WTC11 (cell line): ENCODE measurements around the gene SKI. TPM values are rescaled to one million over a fixed set of nuclear protein-coding genes. Genes with fewer than 3 reads are reported as not detected.

ENCODE experiments used
- ATAC-seq: fragments of 200-7000 bp; cut with Tn5 transposase; 2 replicates; pipeline ENCODE4 v1.10.0; 2021; ENCODE audit warnings: mild to moderate bottlenecking, moderate library complexity
- CTCF ChIA-PET: fragments of 300-600 bp; sonication (Branson Sonifier 250); formaldehyde crosslinking; loops from one replicate; lab custom pipeline; 2021; ENCODE audit warnings: antibody characterized with exemption; lab: Charles Lee
- POLR2A ChIA-PET: fragments of 350-600 bp; sonication (Branson Sonifier 250); formaldehyde crosslinking; loops from one replicate; lab custom pipeline; 2021; ENCODE audit warnings: antibody characterized with exemption; lab: Charles Lee
- DNase-seq: peaks from one replicate; pipeline ENCODE4 v3.0.0; 2021; ENCODE audit warnings: low spot score
- H3K27ac Mint-ChIP-seq: 2 replicates; pipeline ENCODE4 v1.8.0; 2021; ENCODE audit warnings: mixed read lengths
- H3K27me3 Mint-ChIP-seq: 2 replicates; pipeline ENCODE4 v1.8.0; 2021; ENCODE audit warnings: low read depth, mild to moderate bottlenecking, moderate library complexity, mixed read lengths
- H3K36me3 Mint-ChIP-seq: 2 replicates; pipeline ENCODE4 v1.8.0; 2021; ENCODE audit warnings: mixed read lengths
- H3K4me1 Mint-ChIP-seq: 2 replicates; pipeline ENCODE4 v1.8.0; 2022; ENCODE audit warnings: mixed read lengths
- H3K4me3 Mint-ChIP-seq: 2 replicates; pipeline ENCODE4 v1.8.0; 2021; ENCODE audit warnings: mild to moderate bottlenecking, moderate library complexity, mixed read lengths
- H3K9me3 Mint-ChIP-seq: 2 replicates; pipeline ENCODE4 v1.8.0; 2021; ENCODE audit warnings: mixed read lengths
- CTCF ChIP-seq: fragments of 200-600 bp; IDR thresholded peaks from 2 replicates; pipeline ENCODE4 v1.8.0; 2022; ENCODE audit warnings: antibody characterized with exemption
- E2F4 ChIP-seq: sonication (generic); formaldehyde crosslinking; IDR thresholded peaks from 2 replicates; pipeline ENCODE4 v1.8.1; 2022; ENCODE audit warnings: low read depth, mild to moderate bottlenecking, moderate library complexity, missing genetic modification reagents, borderline replicate concordance
- ETV6 ChIP-seq: sonication (generic); formaldehyde crosslinking; IDR thresholded peaks from 2 replicates; pipeline ENCODE4 v1.8.1; 2022; ENCODE audit warnings: mild to moderate bottlenecking, missing genetic modification reagents
- FOXP1 ChIP-seq: sonication (generic); formaldehyde crosslinking; IDR thresholded peaks from 2 replicates; pipeline ENCODE4 v1.8.0; 2022; ENCODE audit warnings: missing genetic modification reagents, mild to moderate bottlenecking, moderate library complexity, borderline replicate concordance
- GABPB1 ChIP-seq: sonication (generic); formaldehyde crosslinking; IDR thresholded peaks from 2 replicates; pipeline ENCODE4 v1.8.1; 2023; ENCODE audit warnings: mild to moderate bottlenecking, missing genetic modification reagents
- HMGA2 ChIP-seq: fragments of 250-450 bp; sonication (Bioruptor Pico); IDR thresholded peaks from 2 replicates; pipeline ENCODE4 v1.4.0; 2021; ENCODE audit warnings: mild to moderate bottlenecking, moderate library complexity
- JAZF1 ChIP-seq: fragments of 250-450 bp; sonication (Bioruptor Pico); IDR thresholded peaks from 2 replicates; pipeline ENCODE4 v1.9.0; 2021; ENCODE audit warnings: moderate library complexity, mild to moderate bottlenecking, inconsistent platforms
- JUN ChIP-seq: sonication (generic); formaldehyde crosslinking; IDR thresholded peaks from 2 replicates; pipeline ENCODE4 v1.8.0; 2023; ENCODE audit warnings: mild to moderate bottlenecking, missing genetic modification reagents
- PRDM15 ChIP-seq: sonication (generic); formaldehyde crosslinking; IDR thresholded peaks from 2 replicates; pipeline ENCODE4 v1.8.0; 2022; ENCODE audit warnings: missing genetic modification reagents
- PRRX2 ChIP-seq: fragments of 250-450 bp; sonication (Bioruptor Pico); IDR thresholded peaks from 2 replicates; pipeline ENCODE4 v1.8.0; 2021; ENCODE audit warnings: mild to moderate bottlenecking
- SMAD4 ChIP-seq: sonication (generic); formaldehyde crosslinking; IDR thresholded peaks from 2 replicates; pipeline ENCODE4 v1.8.0; 2022; ENCODE audit warnings: mild to moderate bottlenecking, missing genetic modification reagents
- ZNF219 ChIP-seq: sonication (generic); formaldehyde crosslinking; IDR thresholded peaks from 2 replicates; pipeline ENCODE4 v1.8.0; 2023; ENCODE audit warnings: missing genetic modification reagents, mild to moderate bottlenecking, borderline replicate concordance
- ZNF232 ChIP-seq: sonication (generic); formaldehyde crosslinking; IDR thresholded peaks from 2 replicates; pipeline ENCODE4 v1.8.0; 2022; ENCODE audit warnings: mild to moderate bottlenecking, missing genetic modification reagents
- ZNF423 ChIP-seq: fragments of 250-450 bp; sonication (Bioruptor Pico); IDR thresholded peaks from 2 replicates; pipeline ENCODE4 v2.1.2; 2022; ENCODE audit warnings: mild to moderate bottlenecking, moderate library complexity
- total RNA-seq: library from RNA; stranded (reverse); gene quantifications from 3 replicates; pipeline ENCODE4 v1.2.3, GENCODE V29; 2021

SKI gene
- total RNA-seq, 1 experiment from 2014 or later: 88.6 TPM

GRCh38 chr1:2314273-2314802 is 86.2 kb downstream of the SKI start:
- no peaks in the 10 kb centered on the region for H3K36me3 Mint-ChIP-seq
- peak; percentile 43 for ATAC-seq
- CTCF ChIA-PET: interaction anchor here (0.6 to 8.7 kb wide), 18 partner anchors 8 to 210 kb away, joined by 3 to 98 read pairs (median 8); partner anchors contain the start of genes FAAP20, MORN1, RER1 and SKI
- no peaks in the 10 kb centered on the region for H3K9me3 Mint-ChIP-seq
- H3K27me3 Mint-ChIP-seq: no peaks in the 10 kb centered on the region; the same call in 1 of the 2 replicates
- H3K27ac Mint-ChIP-seq: no peak overlapping the region
- peak overlapping the region; percentile 37; the same call in 1 of the 2 replicates for H3K4me3 Mint-ChIP-seq
- peak; percentile 84 for DNase-seq
- TF ChIP-seq ETV6 (CRISPR knock-in tag) (no peak), SMAD4 (CRISPR knock-in tag) (no peak), ZNF423 (CRISPR knock-in tag) (peak; percentile 16; the same call in 1 of the 2 replicates), JAZF1 (no peak), PRRX2 (CRISPR knock-in tag) (no peak), ZNF219 (CRISPR knock-in tag) (no peak), FOXP1 (CRISPR knock-in tag) (0 out of 2 replicates have a peak, but pooled peaks have one; percentile 44), E2F4 (CRISPR knock-in tag) (no peak), HMGA2 (CRISPR knock-in tag) (no peak), PRDM15 (peak; percentile 98)
- TF ChIP-seq, all 79 proteins: peak for 3
- H3K4me1 Mint-ChIP-seq: peaks cover 8% of the 10 kb centered on the region
- POLR2A ChIA-PET: interaction anchor here (1.5 kb wide), 1 partner anchor 85 kb away, joined by 3 read pairs; no protein-coding TSS in a partner anchor

- peaks cover 8% of the 10 kb centered on the region for H3K4me1 Mint-ChIP-seq
- H3K27me3 Mint-ChIP-seq: no peaks in the 10 kb centered on the region; the same call in 1 of the 2 replicates
- no peaks in the 10 kb centered on the region for H3K36me3 Mint-ChIP-seq
- no peak overlapping the region for H3K4me3 Mint-ChIP-seq
- ATAC-seq (peak; percentile 2), DNase-seq (peak; percentile 68)
- POLR2A ChIA-PET: interaction anchor here (0.8 kb wide), 1 partner anchor 108 kb away, joined by 3 read pairs; no protein-coding TSS in a partner anchor
- CTCF ChIA-PET: interaction anchor here (0.6 to 8.7 kb wide), 34 partner anchors 8 to 1463 kb away, joined by 3 to 98 read pairs (median 4); partner anchors contain the start of genes FAAP20, MORN1, RER1 and SKI
- no peak overlapping the region for H3K27ac Mint-ChIP-seq
- TF ChIP-seq JUN (CRISPR knock-in tag): 0 out of 2 replicates have a peak, but pooled peaks have one; percentile 51
- TF ChIP-seq ZNF232 (CRISPR knock-in tag): no peak
- TF ChIP-seq GABPB1 (CRISPR knock-in tag): 0 out of 2 replicates have a peak, but pooled peaks have one; percentile 36
- TF ChIP-seq CTCF: peak; percentile 100
- H3K9me3 Mint-ChIP-seq: no peaks in the 10 kb centered on the region
These were observed 86.9 kb downstream of the SKI start for GRCh38 chr1:2314803-2315673.
